HG03439 (cell line): ENCODE results near the gene CD40.

Source experiments
- ATAC-seq: cut with Tn5 transposase; IDR thresholded peaks from one replicate; pipeline ENCODE4 v1.9.1; 2021; ENCODE audit warnings: mild to moderate bottlenecking, moderate library complexity; ENCODE audit not compliant: unreplicated experiment

The CD40 gene

GRCh38 chr20:46117704-46118467 is at the start of gene CD40:
Gene CD40, plus strand, starts transcription at chr20:46118314. Its CDS starts 30 bp downstream, at chr20:46118344.
- peak; percentile 70 for ATAC-seq

GRCh38 chr20:46070215-46070900 is 47.8 kb upstream of the CD40 start:
- ATAC-seq: no peak

GRCh38 chr20:46071573-46071972 is 46.5 kb upstream of the CD40 start:
- ATAC-seq: no peak

- ATAC-seq: no peak
Observed at GRCh38 chr20:46073024-46073423, 45.1 kb upstream of the CD40 start.

GRCh38 chr20:46073443-46073842 is 44.7 kb upstream of the CD40 start:
- ATAC-seq: no peak

- ATAC-seq: no peak
Observed at GRCh38 chr20:46074006-46074405, 44.1 kb upstream of the CD40 start.

- no peak for ATAC-seq
Observed at GRCh38 chr20:46076806-46077205, 41.3 kb upstream of the CD40 start.

- ATAC-seq: no peak
Observed at GRCh38 chr20:46077642-46078305, 40.3 kb upstream of the CD40 start.

GRCh38 chr20:46078954-46079353 is 39.2 kb upstream of the CD40 start:
- ATAC-seq: no peak

GRCh38 chr20:46081074-46081473 is 37.0 kb upstream of the CD40 start:
- no peak for ATAC-seq

GRCh38 chr20:46083101-46083500 is 35.0 kb upstream of the CD40 start:
- no peak for ATAC-seq

- ATAC-seq: no peak
Observed at GRCh38 chr20:46083531-46084061, 34.5 kb upstream of the CD40 start.

GRCh38 chr20:46084805-46085178 is 33.3 kb upstream of the CD40 start:
- ATAC-seq: no peak

- ATAC-seq: no peak
Observed at GRCh38 chr20:46085179-46085851, 32.8 kb upstream of the CD40 start.

GRCh38 chr20:46087161-46087560 is 31.0 kb upstream of the CD40 start:
- ATAC-seq: no peak

GRCh38 chr20:46088409-46089166 is 29.5 kb upstream of the CD40 start:
- ATAC-seq: no peak

GRCh38 chr20:46089167-46089416 is 29.0 kb upstream of the CD40 start:
- no peak for ATAC-seq

- ATAC-seq: peak; percentile 88
Observed at GRCh38 chr20:46089417-46090388, 28.4 kb upstream of the CD40 start, which contains the start of gene NCOA5. Gene NCOA5, minus strand, starts transcription at chr20:46089962. Its CDS starts 10,538 bp downstream, at chr20:46079424.
